BLaER1 treated with 17β-estradiol and CSF1 and Interleukin-3, amounts not matched to agents 10 nM and 100 nM (cell line): Measurements from ENCODE around the gene VPS26B.

ENCODE experiments used
- H3K27ac ChIP-seq, 11 experiments: shearing (Covaris generic); formaldehyde crosslinking; 2 replicates each; pipeline ENCODE4 v1.8.1; 2022
- H3K27me3 ChIP-seq, 11 experiments: shearing (Covaris generic); formaldehyde crosslinking; 2 replicates each; pipeline ENCODE4 v1.8.1; 2022
- H3K36me3 ChIP-seq, 11 experiments: shearing (Covaris generic); formaldehyde crosslinking; 2 replicates each; pipeline ENCODE4 v1.8.1; 2022
- H3K4me1 ChIP-seq, 10 experiments: shearing (Covaris generic); formaldehyde crosslinking; 2 replicates each; pipeline ENCODE4 v1.8.1; 2022
- H3K4me2 ChIP-seq, 11 experiments: shearing (Covaris generic); formaldehyde crosslinking; 2 replicates each; pipeline ENCODE4 v1.8.1; 2022
- H3K4me3 ChIP-seq, 10 experiments: shearing (Covaris generic); formaldehyde crosslinking; 2 replicates each; pipeline ENCODE4 v1.8.1; 2022
- H3K9ac ChIP-seq, 11 experiments: shearing (Covaris generic); formaldehyde crosslinking; 2 replicates each; pipeline ENCODE4 v1.8.1; 2022
- H3K9me3 ChIP-seq, 11 experiments: shearing (Covaris generic); formaldehyde crosslinking; replicated peaks in 1 of 11; 2 replicates each; pipeline ENCODE4 v1.8.1; 2022
- H4K20me1 ChIP-seq, 11 experiments: shearing (Covaris generic); formaldehyde crosslinking; 2 replicates each; pipeline ENCODE4 v1.8.1; 2022
- Cebpa-rat ChIP-seq, 11 experiments: shearing (Covaris generic); IDR thresholded peaks; 2 replicates each; pipeline ENCODE4 v1.8.1; 2022

VPS26B gene

DNA sequence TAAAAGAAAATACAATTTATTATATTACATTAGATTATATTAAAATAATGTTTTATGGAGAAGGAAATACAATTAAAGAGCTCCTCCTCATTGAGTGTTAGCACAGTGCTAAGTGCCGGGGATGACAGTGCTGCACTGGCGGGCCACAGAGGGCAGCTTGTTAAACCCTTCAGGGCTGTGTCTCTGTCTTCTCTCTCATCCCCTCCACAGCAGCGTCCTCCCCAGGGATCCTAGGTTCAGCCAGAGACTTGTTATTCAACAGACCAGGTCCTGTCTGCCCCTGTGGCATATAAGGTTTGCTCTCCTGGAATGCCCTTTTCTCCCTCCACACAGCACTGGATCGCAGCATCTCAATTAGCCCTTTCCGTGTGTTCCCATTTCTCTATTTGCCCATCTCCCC, 14.5 kb downstream of the VPS26B start:
- H3K27me3 ChIP-seq, result peaks cover 0 to 9% (median 0%) of the 10 kb centered on the region in 11 experiments; a peak in 5 of 22 replicates
- peaks cover 15 to 70% (median 22%) of the 10 kb centered on the region in 11 experiments; a peak in 18 of 22 replicates for H4K20me1 ChIP-seq
- peaks cover 43 to 78% (median 58%) of the 10 kb centered on the region in 11 experiments for H3K36me3 ChIP-seq
- H3K9ac ChIP-seq, result no peak overlapping the region
- no peak overlapping the region for H3K27ac ChIP-seq
- peak overlapping the region in 1 of 11 experiments; percentile 12; a peak in 1 of 22 replicates for H3K4me2 ChIP-seq
- H3K4me3 ChIP-seq, result no peak overlapping the region
- peaks cover 22 to 71% (median 44%) of the 10 kb centered on the region in 10 experiments for H3K4me1 ChIP-seq
- no peak for TF ChIP-seq Cebpa-rat (IDR thresholded peaks at IDR 0.05)
- H3K9me3 ChIP-seq, result no peaks in the 10 kb centered on the region

DNA sequence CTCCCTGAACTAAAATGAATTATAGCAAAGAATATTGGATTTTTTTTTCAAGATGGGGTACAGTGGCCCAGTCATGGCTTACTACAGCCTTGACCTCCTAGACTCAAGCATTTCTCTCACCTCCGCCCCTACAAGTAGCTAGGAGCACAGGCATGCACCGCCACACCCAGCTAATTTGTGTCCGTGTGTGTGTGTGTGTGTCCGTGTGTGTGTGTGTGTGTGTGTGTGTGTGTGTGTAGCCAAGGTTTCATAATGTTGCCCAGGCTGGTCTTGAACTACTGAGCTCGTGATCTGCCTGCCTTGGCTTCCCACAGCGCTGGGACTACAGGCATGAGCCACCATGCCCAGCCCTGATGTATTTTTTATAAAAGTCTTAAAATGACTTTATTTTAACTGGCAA, 16.1 kb downstream of the VPS26B start:
- H3K4me2 ChIP-seq, result no peak overlapping the region
- H3K36me3 ChIP-seq, result peaks cover 47 to 83% (median 59%) of the 10 kb centered on the region in 11 experiments
- no peaks in the 10 kb centered on the region for H3K9me3 ChIP-seq
- peaks cover 22 to 70% (median 45%) of the 10 kb centered on the region in 10 experiments for H3K4me1 ChIP-seq
- TF ChIP-seq Cebpa-rat (IDR thresholded peaks at IDR 0.05), result no peak
- peaks cover 0 to 72% (median 12%) of the 10 kb centered on the region in 11 experiments; a peak in 13 of 22 replicates for H4K20me1 ChIP-seq
- no peak overlapping the region for H3K27ac ChIP-seq
- H3K27me3 ChIP-seq, result peaks cover 0 to 9% (median 0%) of the 10 kb centered on the region in 11 experiments; a peak in 5 of 22 replicates
- H3K4me3 ChIP-seq, result no peak overlapping the region
- no peak overlapping the region for H3K9ac ChIP-seq

DNA sequence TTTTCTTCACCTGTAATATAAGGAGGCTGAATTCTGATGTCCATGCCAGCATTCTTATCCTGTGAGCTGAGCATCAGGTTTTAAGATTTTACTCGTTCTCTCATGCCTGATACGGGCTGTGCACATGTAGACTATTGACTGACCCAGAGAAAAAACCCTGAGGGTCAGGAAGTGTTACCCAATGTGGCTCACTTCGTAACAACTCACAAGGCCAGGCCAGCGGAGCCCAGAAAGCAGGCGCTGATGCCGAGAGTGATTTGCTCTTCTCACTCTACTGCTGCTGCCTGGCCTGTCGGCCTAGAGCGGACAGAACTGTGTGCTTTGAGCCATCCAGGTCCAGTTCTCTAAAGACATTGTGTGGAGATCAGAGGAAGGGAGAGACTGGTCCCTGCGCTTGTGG, 17.9 kb downstream of the VPS26B start:
- H3K27ac ChIP-seq, result no peak overlapping the region; a peak in 2 of 22 replicates
- peaks cover 0 to 9% (median 0%) of the 10 kb centered on the region in 11 experiments; a peak in 5 of 22 replicates for H3K27me3 ChIP-seq
- H3K4me1 ChIP-seq, result peaks cover 22 to 64% (median 41%) of the 10 kb centered on the region in 10 experiments
- peaks cover 53 to 85% (median 66%) of the 10 kb centered on the region in 11 experiments for H3K36me3 ChIP-seq
- no peaks in the 10 kb centered on the region for H3K9me3 ChIP-seq
- H4K20me1 ChIP-seq, result peaks cover 0 to 75% (median 12%) of the 10 kb centered on the region in 11 experiments; a peak in 13 of 22 replicates
- no peak overlapping the region for H3K4me3 ChIP-seq
- peak overlapping the region in 1 of 11 experiments; percentile 11; a peak in 1 of 22 replicates for H3K9ac ChIP-seq
- TF ChIP-seq Cebpa-rat (IDR thresholded peaks at IDR 0.05), result no peak
- H3K4me2 ChIP-seq, result peak overlapping the region; percentile 55 to 81 (median 72)

DNA sequence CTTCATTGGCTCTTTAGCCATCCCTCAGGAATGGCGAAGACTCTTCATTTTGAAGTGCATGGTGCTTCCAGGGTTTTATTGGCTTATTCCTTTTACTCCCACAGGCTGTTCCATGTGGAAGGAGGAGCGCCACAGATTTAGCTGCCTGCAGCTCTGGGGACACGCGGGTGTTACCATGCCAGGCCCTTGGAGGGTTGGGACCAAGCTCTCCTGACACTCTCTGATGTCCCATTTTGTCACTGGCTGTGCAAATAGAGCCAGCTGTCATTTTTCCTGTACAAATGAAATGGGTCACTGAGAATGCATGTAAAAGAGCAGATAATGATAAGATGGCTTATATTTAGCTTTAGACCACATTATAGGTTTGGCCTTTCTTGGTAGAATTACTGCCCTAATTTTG, 19.4 kb downstream of the VPS26B start:
- TF ChIP-seq Cebpa-rat (IDR thresholded peaks at IDR 0.05), result no peak
- peaks cover 22 to 53% (median 35%) of the 10 kb centered on the region in 10 experiments for H3K4me1 ChIP-seq
- peaks cover 0 to 9% (median 0%) of the 10 kb centered on the region in 11 experiments; a peak in 5 of 22 replicates for H3K27me3 ChIP-seq
- H4K20me1 ChIP-seq, result peaks cover 0 to 66% (median 7%) of the 10 kb centered on the region in 11 experiments; a peak in 12 of 22 replicates
- H3K4me2 ChIP-seq, result peak overlapping the region in 7 of 11 experiments; percentile 66 to 81 (median 70); a peak in 14 of 22 replicates
- no peak overlapping the region for H3K27ac ChIP-seq
- H3K36me3 ChIP-seq, result peaks cover 63 to 86% (median 74%) of the 10 kb centered on the region in 11 experiments
- no peak overlapping the region for H3K9ac ChIP-seq
- no peak overlapping the region for H3K4me3 ChIP-seq
- H3K9me3 ChIP-seq, result no peaks in the 10 kb centered on the region

DNA sequence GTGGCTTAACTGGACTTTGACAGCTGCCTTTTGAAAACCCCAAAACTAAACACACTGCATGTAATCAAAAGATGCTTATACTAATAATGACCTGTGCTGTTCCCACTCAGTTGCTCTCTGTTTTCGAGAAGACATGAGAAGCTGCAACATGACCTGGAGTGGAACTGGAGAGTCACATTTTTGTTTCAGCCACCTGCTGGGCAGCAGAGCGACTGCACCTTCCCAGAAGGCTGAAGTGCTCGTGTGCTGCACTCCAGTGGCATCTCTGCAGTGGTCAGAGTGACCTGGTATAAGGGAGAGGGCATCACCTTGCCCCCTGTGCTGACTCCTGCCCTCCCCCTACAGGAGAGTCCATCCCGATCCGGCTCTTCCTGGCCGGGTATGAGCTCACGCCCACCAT, 20.1 kb downstream of the VPS26B start:
- TF ChIP-seq Cebpa-rat (IDR thresholded peaks at IDR 0.05), result no peak
- Histone ChIP-seq H4K20me1 (peaks cover 0 to 60% (median 7%) of the 10 kb centered on the region in 11 experiments; a peak in 12 of 22 replicates), H3K27me3 (peaks cover 0 to 9% (median 0%) of the 10 kb centered on the region in 11 experiments; a peak in 5 of 22 replicates), H3K9me3 (no peaks in the 10 kb centered on the region), H3K9ac (no peak overlapping the region), H3K4me1 (peaks cover 22 to 47% (median 35%) of the 10 kb centered on the region in 10 experiments), H3K4me3 (no peak overlapping the region), H3K27ac (no peak overlapping the region), H3K36me3 (peaks cover 64 to 86% (median 74%) of the 10 kb centered on the region in 11 experiments), H3K4me2 (peak overlapping the region in 6 of 11 experiments; percentile 66 to 81 (median 72); a peak in 10 of 22 replicates)

DNA sequence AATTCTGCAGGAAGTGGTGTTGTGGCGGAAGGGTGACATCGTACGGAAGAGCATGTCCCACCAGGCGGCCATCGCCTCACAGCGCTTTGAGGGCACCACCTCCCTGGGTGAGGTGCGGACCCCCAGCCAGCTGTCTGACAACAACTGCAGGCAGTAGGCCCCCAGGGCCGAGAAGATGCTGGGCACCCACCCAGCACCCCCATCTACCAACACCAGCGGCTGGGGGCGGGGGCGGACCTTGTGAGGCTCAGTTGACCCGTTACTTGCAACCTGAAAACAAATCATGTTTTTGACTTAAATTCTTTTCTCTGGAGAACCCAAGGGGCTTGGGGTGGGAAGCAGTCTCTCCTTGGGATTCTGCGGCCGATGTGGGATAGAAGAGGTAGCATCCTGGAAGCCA, 21.0 kb downstream of the VPS26B start:
- Histone ChIP-seq H3K4me3 (no peak overlapping the region), H3K4me1 (peaks cover 30 to 38% (median 37%) of the 10 kb centered on the region in 10 experiments), H3K36me3 (peaks cover 65 to 84% (median 75%) of the 10 kb centered on the region in 11 experiments), H3K9ac (no peak overlapping the region), H4K20me1 (peaks cover 0 to 58% (median 7%) of the 10 kb centered on the region in 11 experiments; a peak in 12 of 22 replicates), H3K4me2 (no peak overlapping the region), H3K27me3 (peaks cover 0 to 9% (median 0%) of the 10 kb centered on the region in 11 experiments; a peak in 5 of 22 replicates), H3K9me3 (no peaks in the 10 kb centered on the region), H3K27ac (no peak overlapping the region)
- no peak for TF ChIP-seq Cebpa-rat (IDR thresholded peaks at IDR 0.05)

DNA sequence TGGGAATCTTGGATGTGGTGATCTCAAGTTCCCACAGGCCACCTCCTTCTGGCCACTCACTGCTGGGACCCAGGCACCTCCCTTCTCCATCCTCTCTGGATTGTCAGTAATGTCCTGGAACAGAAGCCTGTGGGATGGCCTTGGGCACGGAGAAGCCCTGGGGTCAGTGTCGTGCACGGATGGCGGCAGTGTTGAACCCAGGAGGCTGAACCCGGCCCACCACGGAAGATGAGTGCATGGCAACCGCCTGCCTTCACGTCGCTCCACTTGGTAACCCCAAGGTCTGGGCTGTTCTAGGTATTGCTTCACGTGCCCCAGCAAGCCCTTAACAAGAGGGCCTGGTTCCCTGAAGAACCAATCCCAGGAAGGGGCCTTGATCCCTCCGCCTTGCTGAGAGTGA, 21.6 kb downstream of the VPS26B start:
- no peak overlapping the region for H3K27ac ChIP-seq
- peaks cover 34 to 38% (median 37%) of the 10 kb centered on the region in 10 experiments for H3K4me1 ChIP-seq
- H3K4me3 ChIP-seq, result no peak overlapping the region
- H3K9me3 ChIP-seq, result no peaks in the 10 kb centered on the region
- H3K27me3 ChIP-seq, result peaks cover 0 to 8% (median 0%) of the 10 kb centered on the region in 11 experiments; a peak in 5 of 22 replicates
- H4K20me1 ChIP-seq, result peaks cover 0 to 51% (median 7%) of the 10 kb centered on the region in 11 experiments; a peak in 12 of 22 replicates
- H3K36me3 ChIP-seq, result peaks cover 71 to 85% (median 78%) of the 10 kb centered on the region in 11 experiments
- no peak for TF ChIP-seq Cebpa-rat (IDR thresholded peaks at IDR 0.05)
- H3K4me2 ChIP-seq, result no peak overlapping the region
- H3K9ac ChIP-seq, result no peak overlapping the region

DNA sequence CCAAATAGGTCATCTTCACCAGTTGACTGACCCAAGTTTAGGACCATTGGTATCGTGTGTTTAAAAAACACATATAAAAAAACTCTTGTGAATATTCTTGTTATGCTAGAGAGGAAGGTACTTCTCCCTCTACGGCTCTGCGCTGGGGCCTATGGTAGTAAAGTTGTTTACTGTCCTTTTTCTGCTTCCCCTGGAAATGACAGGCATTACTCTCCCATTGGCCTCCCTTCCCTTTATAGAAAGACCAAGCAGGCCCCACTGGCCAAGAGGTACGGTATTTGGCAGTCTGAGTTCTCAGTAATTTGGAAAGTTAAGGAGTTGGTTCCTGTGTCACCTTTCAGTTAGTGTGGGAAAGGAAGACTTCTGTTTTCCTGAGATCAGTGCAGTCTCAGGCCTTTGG, 22.2 kb downstream of the VPS26B start:
- H4K20me1 ChIP-seq, result peaks cover 0 to 45% (median 6%) of the 10 kb centered on the region in 11 experiments; a peak in 11 of 22 replicates

DNA sequence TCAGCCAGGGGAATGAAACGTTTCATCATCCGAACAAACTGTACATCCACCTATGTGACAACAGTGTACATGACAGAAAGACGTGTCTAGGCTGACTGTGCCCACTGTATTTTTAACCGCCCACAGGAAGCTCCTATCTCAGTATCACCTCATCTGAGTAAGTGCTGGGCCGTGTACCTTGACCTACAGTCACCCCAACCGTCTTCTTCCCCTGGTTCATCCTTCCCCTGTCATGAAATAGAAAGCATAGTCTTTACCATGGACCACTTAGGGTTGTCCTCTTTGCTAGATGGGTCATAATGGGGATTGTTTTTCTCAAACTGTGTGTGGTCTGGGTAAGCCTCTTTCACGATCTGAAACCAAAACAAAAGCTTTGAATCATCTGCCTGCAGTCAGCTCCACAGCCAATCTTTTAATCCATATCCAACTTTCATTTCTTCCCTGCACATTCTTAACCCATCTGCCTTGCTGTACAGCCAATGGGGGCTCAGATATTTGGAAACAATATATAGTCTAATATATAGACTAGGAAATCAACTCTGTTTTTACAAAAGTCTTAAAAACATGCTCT, 24.5 kb downstream of the VPS26B start:
- no peak for TF ChIP-seq Cebpa-rat (IDR thresholded peaks at IDR 0.05)
- Histone ChIP-seq H3K4me1 (peaks cover 20 to 29% (median 24%) of the 10 kb centered on the region in 10 experiments), H3K36me3 (peaks cover 66 to 72% (median 70%) of the 10 kb centered on the region in 11 experiments), H3K9ac (no peak overlapping the region), H3K27me3 (no peaks in the 10 kb centered on the region), H4K20me1 (peaks cover 0 to 24% (median under 1%) of the 10 kb centered on the region in 11 experiments; a peak in 6 of 22 replicates), H3K27ac (no peak overlapping the region), H3K4me2 (no peak overlapping the region), H3K9me3 (no peaks in the 10 kb centered on the region), H3K4me3 (no peak overlapping the region)

More for the DNA sequence above, 22.2 kb downstream of the VPS26B start:
- Histone ChIP-seq H3K27me3 (peaks cover 0 to 4% (median 0%) of the 10 kb centered on the region in 11 experiments; a peak in 3 of 22 replicates), H3K4me2 (no peak overlapping the region), H3K4me1 (peaks cover 33 to 37% (median 34%) of the 10 kb centered on the region in 10 experiments), H3K27ac (no peak overlapping the region), H3K9me3 (no peaks in the 10 kb centered on the region), H3K36me3 (peaks cover 72 to 83% (median 79%) of the 10 kb centered on the region in 11 experiments), H3K9ac (no peak overlapping the region), H3K4me3 (no peak overlapping the region)
- no peak for TF ChIP-seq Cebpa-rat (IDR thresholded peaks at IDR 0.05)
